Astrocyte of the spinal cord (primary cell): ENCODE data around the gene RPL19.

Experiments
- DNase-seq: peaks from one replicate; pipeline ENCODE4 v3.0.0; 2011; ENCODE audit warnings: low read depth, low spot score
- H3K4me3 ChIP-seq: 2 replicates; pipeline ENCODE4 v1.5.1; 2011; ENCODE audit warnings: low read depth, mild to moderate bottlenecking, low read length, moderate library complexity
- CTCF ChIP-seq: IDR thresholded peaks from 2 replicates; pipeline ENCODE4 v1.5.1; 2012; ENCODE audit warnings: low read depth, mild to moderate bottlenecking, low read length, inconsistent platforms
- in situ Hi-C: cut with HindIII; loops from 2 replicates; pipeline ENCODE4 v1.10.0; 2017; ENCODE audit warnings: low sequenced_read_pairs

The RPL19 gene

GRCh38 chr17:39252788-39253460 lies 52.8 kb downstream of the RPL19 start:
- in situ Hi-C loops: no loop called here
- DNase-seq: no peak

More at GRCh38 chr17:39252788-39253460, 52.8 kb downstream of the RPL19 start:
- no peak for TF ChIP-seq CTCF
- no peak overlapping the region for H3K4me3 ChIP-seq
